GM21529 (cell line): ENCODE measurements around the gene PHLPP1.
"Not testable (repeated sequence)": the region's sequence is repeated elsewhere in the genome, so short reads cannot be mapped to it uniquely, and the experiment has no call there.

ENCODE experiments used
- ATAC-seq: cut with Tn5 transposase; IDR thresholded peaks from one replicate; pipeline ENCODE4 v1.9.1; 2021; ENCODE audit not compliant: unreplicated experiment

Gene PHLPP1

DNA sequence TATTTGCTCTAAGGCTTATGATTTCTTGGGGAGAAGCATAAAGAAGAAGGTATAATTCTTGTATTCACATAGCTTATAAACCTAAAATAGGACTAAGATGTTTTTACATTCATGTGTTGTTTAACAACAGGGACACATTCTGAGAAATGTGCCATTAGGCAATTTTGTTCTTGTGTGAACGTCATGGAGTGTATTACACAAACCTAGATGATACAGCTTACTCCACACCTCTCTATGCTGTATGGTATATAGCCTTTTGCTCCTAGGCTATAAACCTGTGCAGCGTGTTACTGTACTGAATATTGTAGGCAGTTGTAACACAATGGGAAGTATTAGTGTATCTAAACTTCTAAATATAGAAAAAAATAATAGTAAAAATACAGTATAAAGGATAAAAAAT is 92.1 kb downstream of the PHLPP1 start:
- no peak for ATAC-seq

DNA sequence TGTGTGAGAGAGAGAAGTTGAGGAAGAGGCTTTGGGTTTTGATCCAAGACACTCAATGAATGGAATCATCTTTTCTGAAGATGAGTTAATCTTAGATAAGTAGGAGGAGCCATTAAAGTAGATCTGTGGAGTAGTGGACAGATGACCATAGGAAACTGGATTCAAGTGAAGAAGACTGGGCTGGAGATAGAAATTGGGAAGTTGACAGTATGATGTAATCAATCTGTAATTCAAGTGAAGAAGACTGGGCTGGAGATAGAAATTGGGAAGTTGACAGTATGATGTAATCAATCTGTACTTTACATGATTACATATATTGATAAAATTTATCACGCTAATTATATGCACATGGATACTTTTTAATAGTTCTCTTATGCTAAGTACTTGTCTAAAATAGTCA is 92.8 kb downstream of the PHLPP1 start:
- ATAC-seq, result no peak

DNA sequence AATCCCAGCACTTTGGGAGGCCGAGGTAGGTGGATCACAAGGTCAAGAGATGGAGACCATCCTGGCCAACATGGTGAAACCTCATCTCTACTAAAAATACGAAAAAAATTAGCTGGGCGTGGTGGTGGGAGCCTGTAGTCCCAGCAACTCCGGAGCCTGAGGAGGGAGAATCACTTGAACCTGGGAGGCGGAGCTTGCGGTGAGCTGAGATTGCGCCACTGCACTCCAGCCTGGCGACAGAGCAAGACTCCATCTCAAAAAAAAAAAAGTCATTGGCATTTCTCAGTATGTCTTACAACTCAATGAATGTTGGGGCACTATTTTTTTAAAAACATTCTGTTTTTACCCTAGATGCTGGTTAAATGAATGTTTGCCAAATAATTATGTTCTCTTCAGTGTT is 94.1 kb downstream of the PHLPP1 start:
- ATAC-seq, result not testable (repeated sequence)

DNA sequence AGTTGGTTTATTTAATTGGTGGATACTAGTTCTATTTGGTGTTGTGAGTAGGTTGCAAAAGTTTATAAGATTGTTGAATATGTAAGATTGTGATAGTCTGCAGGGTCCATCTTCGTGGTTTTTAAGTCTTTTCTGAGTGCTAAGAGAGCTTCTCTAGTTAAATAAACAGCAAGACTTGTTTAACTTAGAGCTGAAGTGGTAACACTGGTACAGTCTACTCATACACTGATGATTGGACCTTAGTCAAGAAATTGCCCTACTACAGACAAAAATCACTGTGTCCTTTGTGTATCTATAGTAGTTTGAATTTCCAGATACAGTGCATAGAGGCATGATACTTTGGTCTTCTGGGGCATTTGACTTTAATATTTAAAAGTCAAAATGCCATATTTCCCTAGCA is 94.6 kb downstream of the PHLPP1 start:
- no peak for ATAC-seq

DNA sequence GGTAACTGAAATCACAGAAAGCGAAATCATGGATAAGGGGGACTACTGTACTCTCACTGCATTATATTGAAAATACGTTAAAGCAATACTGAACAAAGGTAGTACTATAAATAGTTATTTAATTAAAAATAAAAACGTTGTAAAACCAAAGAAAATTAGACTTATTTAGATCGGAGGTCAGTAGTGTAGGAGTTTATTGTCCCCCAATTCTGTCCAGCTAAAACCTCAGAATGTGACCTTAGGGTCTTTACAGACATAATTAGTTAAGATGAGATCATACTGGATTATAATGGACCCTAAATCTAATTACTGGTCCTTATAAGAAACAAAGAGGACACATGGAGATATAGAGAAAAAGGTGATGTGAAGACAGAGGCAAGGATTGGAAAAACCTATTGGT is 95.3 kb downstream of the PHLPP1 start:
- ATAC-seq, result no peak

DNA sequence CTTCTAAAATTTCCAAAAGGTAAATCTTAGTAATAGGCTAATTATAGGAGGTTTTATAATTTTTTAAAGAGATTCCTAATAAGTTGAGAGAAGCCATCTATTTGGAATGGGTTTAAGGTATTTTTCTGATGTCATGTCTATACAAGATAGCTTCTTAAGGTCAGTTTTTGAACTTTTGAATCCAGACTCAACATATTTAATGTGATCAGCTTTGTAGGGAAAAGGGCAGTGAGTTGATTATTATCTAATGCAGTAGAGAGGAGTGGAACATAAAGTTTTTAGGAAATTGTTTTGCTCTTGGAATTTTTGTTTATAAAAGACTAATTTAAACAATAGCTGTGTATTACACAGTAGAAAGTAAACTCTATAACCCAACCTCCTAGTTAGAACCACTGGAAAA is 96.3 kb downstream of the PHLPP1 start:
- no peak for ATAC-seq

DNA sequence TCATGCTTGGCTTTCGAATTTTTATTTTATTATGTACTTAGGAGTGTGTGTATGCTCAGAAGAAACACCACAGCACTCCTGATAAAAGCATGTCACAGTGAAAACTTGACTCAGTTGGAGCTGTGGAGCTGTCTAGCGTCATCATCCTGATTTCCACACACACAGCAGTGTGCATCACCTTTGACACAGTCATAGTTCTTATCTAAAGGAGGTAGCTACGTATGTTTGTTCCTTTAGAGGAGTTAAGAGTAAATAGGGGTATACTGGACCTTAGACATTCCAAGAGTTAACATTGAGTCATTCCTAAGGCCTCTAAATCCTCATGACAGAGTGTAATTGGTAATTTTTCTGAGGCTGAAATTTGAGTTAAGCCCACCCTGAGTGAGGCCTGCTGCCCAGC is 96.9 kb downstream of the PHLPP1 start:
- no peak for ATAC-seq

DNA sequence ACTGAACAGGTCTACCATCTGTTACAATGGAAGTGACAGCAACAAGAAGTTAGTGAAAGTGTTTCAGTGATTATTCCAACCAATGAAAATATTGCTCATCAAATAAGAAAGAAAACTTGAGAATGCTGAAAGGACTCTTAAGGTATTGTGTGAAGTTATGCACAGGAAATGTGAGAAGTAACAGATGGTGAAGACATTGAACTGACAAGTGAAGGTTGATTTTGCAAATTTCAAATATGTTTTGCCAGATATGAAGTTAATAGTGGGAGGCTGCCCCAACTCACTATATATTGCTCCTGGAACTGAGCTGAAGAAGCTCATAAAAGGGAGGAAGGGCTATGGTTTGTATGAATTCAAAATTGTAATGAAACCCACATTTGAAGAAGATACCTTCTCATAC is 97.5 kb downstream of the PHLPP1 start:
- no peak for ATAC-seq

DNA sequence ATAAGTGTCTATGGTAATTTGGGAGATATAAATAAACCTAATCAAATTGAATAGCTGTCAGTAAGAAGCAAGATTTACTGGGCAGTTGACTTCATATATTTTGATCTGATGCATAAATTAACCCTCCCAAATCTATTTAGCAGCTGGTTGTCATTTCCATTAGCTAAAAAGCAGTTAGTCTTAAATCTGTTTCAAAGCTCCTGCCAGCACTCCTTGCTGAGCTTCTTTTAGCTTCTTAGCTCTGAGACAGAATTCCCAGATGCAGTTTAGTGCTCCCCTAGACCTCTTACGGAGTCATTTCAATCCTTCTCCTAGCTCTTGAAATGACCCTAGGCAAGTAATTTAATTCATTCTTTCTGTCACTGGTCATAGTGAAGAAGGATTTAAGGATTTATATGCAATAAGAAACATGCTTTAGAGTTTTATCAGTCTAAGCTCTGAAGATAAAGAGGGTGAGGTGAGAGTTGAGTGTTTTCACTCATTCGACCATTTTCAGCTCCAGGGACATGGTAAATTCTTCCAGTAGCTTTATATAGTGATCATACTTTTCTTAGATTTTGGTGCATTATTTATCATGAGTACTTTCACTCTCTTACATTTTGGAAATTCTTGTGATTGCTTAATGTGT is 98.9 kb downstream of the PHLPP1 start:
- ATAC-seq, result no peak

DNA sequence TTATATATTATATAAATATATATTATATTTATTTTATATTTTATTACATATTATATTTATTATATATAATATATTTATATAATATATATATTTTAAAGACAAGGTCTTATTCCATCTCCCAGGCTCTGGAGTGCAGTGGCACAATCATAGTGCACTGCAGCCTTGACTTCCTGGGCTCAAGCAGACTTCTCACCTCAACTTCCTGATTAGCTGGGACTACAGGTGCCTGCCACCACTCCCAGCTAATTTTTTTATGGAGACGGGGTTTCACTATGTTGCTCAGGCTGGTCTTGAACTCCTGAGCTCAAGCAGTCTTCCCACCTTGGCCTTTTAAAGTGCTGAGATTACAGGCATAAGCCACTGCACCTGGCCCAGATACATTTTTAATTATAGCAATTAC is 110.0 kb downstream of the PHLPP1 start:
- ATAC-seq, result no peak

DNA sequence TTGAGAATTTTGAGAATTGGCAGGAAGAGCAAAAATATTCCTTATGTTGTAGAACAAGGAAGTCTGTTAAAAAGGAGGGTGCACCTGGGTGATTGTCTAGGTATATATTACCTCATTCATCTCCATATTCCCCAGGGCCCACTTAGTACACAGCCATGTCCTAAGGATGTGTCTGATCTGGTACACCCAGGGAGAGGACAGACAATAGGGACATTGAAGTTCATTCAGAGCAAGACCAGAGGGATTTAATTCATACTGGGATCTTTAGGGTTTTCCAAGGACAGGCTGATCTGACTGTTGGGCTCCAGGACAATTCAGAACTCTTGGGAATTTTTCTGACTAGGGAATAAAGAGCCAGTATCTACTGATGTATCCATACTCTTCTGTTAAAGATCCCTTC is 112.1 kb downstream of the PHLPP1 start:
- no peak for ATAC-seq

DNA sequence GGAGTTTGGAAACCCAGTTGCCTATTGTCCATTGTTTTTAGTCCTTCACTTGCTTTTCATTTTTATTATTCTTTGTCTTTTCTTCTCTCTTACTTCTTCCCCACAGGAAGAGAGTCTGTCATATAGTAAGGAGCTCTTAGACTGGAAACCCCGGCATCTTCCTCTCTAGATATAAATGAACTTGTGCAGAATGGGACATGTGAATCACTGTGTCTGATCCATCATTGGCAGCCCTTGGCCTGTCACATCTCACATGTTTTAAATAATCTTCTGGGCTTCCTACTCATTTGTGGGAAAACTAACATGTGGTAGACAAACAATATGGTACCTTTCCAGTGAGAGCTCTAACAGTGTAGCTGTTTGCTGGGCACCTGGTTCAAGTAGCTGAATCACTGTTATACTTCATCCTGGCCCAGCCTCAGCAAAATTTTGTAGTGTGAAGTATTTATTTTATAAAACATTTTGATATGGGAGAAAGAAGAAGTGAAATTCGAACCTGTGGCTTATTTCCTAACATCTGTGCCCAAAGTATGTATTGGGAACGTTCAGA is 112.8 kb downstream of the PHLPP1 start:
- no peak for ATAC-seq

DNA sequence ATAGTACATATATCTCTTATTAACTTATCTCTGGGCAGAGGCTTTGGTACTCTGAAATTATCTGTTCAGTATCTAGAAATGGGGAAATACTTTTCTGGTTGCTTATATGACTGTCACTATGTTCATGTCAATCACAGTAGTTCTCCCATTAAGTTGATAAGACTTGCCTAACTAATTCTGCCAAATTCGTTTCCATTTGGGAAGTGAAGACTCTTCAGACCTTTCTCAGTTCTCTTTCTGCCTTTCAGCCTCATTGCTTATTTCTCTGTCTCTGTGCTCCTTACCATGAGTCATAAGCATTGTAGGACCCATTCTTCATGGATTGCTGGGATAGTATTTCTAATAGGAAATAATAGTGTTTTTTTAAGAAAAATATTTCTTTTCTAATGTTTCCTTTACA is 113.5 kb downstream of the PHLPP1 start:
- no peak for ATAC-seq

DNA sequence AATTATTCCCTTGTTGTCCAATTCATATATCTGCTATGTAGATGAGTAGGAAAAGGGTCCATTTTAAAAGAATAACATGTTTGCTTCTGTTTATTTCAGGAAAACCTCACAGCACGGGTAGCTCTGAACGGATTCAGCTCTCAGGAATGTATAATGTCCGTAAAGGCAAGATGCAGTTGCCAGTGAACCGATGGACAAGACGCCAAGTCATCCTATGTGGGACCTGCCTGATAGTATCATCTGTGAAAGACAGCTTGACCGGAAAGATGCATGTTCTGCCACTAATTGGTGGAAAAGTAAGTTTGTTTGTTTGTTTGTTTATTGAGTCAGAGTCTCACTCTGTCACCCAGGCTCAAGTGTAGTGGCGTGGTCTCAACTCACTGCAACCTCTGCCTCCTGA is 114.6 kb downstream of the PHLPP1 start:
- no peak for ATAC-seq

DNA sequence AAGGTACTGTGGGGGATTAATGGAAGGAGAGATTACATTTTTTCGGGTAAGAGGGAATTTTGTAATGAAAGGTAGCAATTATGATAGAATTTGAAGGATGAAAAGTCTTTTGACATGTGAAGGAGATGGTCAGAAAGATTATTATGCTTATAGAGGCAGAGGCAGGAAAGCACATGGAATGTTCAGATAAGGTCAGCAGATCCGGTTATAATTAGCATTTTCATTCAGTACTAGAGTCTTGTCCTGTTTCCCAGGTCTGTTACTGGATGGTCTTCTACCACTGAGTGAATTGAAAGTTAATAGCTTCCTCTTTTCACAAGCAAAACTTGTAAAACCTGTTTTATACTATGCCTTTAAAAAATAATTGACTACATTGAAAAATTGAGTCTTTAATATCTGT is 116.9 kb downstream of the PHLPP1 start:
- peak; percentile 49 for ATAC-seq

DNA sequence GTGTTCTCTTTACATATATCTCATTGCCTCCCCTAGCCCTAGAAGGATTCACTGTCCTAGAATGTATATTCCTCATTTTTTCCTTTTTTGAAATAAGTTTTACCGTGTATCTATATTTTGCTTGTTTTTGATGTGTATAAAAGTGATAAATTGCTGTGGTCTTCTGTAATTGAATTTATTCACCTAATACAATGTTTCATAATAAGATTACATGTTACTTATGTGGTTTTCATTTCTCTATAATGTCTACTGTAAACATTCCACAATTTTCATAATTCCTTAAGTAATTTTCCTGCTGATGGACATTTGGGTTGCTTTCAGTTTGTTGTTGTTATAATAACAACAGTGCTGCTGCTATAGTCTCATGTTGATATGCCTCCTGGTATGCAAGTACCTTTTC is 118.2 kb downstream of the PHLPP1 start:
- no peak for ATAC-seq

DNA sequence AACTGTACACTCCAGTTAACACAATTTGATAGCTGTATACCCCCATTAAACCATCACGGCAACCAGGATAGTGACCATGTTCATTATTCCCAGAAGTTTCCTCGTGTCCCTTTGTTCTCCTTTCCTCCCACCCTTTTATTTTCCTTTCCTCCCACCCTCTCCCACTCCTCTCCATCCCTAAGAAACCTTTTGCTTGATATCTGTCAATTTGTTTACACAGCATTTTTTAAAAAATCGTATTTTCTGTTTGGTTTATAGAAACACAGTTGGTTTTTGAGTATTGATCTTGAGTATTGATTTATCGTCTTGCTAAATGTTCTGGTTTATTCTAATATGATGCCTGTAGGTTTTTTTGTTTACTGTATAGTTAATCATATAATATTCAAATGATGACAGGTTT is 119.4 kb downstream of the PHLPP1 start:
- no peak for ATAC-seq

DNA sequence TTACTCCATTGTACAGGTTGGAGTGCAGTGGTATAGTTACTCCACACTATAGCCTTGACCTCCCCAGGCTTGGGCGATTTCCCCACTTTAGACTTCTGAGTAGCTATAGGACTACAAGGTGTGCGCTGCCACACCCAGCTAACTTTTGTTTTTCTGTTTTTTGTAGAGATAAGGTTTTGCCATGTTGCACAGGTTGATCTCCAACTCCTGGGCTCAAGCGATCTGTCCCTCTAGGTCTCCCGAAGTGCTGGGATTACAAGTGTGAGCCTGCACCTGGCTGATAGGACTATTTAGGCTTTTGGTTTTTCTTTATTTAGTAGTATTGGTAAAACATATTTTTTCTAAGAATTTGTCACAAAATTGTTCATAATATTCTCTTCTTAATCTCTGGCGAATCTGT is 121.7 kb downstream of the PHLPP1 start:
- no peak for ATAC-seq

DNA sequence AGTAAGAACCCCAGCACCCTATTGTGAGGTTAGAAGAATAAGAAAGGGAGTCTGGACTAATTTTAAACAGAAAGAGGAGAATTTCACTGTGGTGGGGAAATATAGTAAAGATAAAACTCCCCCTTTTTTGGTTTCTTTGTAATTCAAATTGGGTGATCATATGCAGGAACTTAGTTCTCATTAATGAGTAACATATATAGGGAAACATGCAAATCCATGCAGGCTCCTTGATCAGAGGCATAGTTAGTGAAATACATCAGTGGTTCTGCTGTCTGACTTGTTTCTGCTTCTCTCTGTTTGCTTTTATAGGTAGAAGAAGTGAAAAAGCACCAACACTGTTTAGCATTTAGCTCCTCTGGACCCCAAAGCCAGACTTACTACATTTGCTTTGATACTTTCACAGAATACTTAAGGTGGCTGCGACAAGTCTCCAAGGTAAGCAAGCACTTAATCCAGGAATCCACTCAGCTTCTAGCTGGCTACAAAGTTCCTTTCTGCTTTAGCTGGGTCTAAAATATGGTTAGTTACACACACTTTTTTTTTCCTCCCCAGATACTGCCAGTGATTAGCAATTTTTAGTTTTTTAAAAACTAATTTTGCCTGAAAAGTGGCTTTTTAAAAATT is 123.2 kb downstream of the PHLPP1 start:
- peak; percentile 75 for ATAC-seq

DNA sequence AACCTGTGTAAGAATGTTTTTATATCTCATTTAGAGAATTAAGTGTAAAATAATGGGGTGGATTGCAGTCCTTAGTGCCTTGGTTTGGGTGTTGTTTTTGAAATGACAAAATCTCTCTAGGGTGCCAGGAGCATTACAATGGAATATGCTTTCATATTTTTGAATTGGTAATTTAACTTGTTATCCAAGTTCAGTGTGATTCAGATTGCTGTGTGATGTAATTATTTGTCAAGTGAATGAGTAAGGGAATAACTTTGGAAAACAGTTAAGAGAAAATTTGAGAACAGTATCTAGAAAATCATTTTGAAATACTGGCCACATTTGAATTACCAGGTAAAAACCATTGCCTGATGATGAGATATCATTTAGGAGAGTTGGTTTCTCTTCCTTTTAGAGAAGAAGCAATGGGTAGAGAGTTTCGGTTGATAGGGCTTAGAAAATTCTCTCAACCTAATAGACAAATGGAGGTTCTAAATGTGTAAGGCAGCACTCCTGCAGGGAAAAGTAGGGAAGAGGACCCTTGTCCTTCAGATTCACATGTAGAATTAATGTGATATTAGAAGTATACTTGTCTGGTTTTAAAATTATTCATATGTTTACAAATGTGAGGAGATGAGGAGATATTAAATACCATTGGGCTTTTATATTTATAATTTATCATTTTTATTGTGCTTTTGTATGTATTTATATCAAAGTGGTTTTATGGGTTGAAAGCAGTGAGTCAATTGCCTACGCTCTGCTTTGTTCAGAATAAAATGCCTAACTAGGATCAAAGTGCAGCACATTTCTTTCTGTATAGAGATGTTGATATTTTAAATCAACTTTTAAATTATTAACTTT is 124.8 kb downstream of the PHLPP1 start:
- ATAC-seq, result peak; percentile 44

DNA sequence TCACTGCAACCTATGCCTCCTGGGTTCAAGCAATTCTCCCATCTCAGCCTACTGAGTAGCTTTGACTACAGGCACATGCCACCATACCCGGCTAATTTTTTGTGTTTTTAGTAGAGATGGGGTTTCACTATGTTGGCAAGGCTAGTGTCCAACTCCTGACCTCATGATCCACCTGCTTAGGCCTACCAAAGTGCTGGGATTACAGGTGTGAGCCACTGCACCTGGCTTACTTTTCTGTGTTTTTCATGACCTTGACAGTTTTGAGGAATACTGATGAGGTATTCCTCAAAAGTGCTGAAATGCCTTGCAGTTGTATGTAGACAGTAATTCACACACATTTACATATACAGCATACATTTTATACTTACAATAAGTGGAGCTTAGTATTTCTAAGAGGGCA is 126.1 kb downstream of the PHLPP1 start:
- no peak for ATAC-seq

DNA sequence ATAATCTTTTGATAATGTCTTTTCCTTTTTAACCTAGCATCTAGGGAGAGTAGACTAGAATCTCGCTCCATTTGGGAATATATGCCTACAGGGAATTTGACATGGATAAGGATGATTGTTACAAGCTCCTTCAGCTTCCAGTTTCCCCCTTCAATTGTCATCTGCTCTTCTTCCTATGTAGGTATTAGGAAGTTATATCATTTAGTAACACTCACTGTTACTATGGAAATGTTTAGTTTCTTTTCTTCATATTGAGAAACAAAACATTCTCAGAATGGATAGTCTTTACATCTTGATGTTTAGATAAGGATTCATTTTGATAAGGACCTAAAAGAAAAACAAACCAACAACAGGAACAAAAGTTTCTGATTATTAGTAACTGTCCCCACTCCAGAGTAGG is 127.6 kb downstream of the PHLPP1 start:
- no peak for ATAC-seq
